Nephron (organoid): Measurements from ENCODE around the gene INTS7.
"Not testable (repeated sequence)": the region's sequence is repeated elsewhere in the genome, so short reads cannot be mapped to it uniquely, and the experiment has no call there.

Experiments
- H3K27ac Mint-ChIP-seq, 3 experiments: 2 replicates each; pipeline ENCODE4 v1.8.0; 2020; ENCODE audit warnings: mixed read lengths in 3 of 3, mild to moderate bottlenecking in 2 of 3, moderate library complexity in 1 of 3
- H3K27me3 Mint-ChIP-seq: 2 replicates; pipeline ENCODE4 v1.8.0; 2021; ENCODE audit warnings: low read depth, mild to moderate bottlenecking, moderate library complexity, mixed read lengths
- H3K36me3 Mint-ChIP-seq: 2 replicates; pipeline ENCODE4 v1.8.0; 2020; ENCODE audit warnings: low read depth, mixed read lengths
- H3K4me1 Mint-ChIP-seq: 2 replicates; pipeline ENCODE4 v1.8.0; 2020; ENCODE audit warnings: mixed read lengths
- H3K4me3 Mint-ChIP-seq, 3 experiments: 2 replicates each; pipeline ENCODE4 v1.8.0; 2020; ENCODE audit warnings: mild to moderate bottlenecking in 3 of 3, mixed read lengths in 3 of 3, moderate library complexity in 2 of 3
- H3K9me3 Mint-ChIP-seq: 2 replicates; pipeline ENCODE4 v1.8.0; 2020; ENCODE audit warnings: mixed read lengths
- TF ChIP-seq, protein P1 (sequence below), 3 experiments: fragments of 200-600 bp; sonication (generic); IDR thresholded peaks; one replicate each; pipeline ENCODE4 v1.5.0; 2021; ENCODE audit warnings: antibody characterized with exemption in 3 of 3; ENCODE audit not compliant: unreplicated experiment in 3 of 3

The INTS7 gene

GRCh38 chr1:211921579-211922095 lies 113.7 kb downstream of the INTS7 start:
- Mint-ChIP-seq H3K4me1 (peaks cover 23% of the 10 kb centered on the region), H3K27me3 (peaks cover 4% of the 10 kb centered on the region), H3K36me3 (no peaks in the 10 kb centered on the region), H3K9me3 (no peaks in the 10 kb centered on the region), H3K4me3 (no peak overlapping the region), H3K27ac (no peak overlapping the region)
- TF ChIP-seq, protein P1, sequence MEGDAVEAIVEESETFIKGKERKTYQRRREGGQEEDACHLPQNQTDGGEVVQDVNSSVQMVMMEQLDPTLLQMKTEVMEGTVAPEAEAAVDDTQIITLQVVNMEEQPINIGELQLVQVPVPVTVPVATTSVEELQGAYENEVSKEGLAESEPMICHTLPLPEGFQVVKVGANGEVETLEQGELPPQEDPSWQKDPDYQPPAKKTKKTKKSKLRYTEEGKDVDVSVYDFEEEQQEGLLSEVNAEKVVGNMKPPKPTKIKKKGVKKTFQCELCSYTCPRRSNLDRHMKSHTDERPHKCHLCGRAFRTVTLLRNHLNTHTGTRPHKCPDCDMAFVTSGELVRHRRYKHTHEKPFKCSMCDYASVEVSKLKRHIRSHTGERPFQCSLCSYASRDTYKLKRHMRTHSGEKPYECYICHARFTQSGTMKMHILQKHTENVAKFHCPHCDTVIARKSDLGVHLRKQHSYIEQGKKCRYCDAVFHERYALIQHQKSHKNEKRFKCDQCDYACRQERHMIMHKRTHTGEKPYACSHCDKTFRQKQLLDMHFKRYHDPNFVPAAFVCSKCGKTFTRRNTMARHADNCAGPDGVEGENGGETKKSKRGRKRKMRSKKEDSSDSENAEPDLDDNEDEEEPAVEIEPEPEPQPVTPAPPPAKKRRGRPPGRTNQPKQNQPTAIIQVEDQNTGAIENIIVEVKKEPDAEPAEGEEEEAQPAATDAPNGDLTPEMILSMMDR (IDR thresholded peaks at IDR 0.05; ENCODE audit: unreplicated experiment in 3 of 3): no peak

- Mint-ChIP-seq H3K4me1 (peaks cover 23% of the 10 kb centered on the region), H3K27ac (peak overlapping the region in 1 of 3 experiments; percentile 54), H3K27me3 (peaks cover 4% of the 10 kb centered on the region), H3K4me3 (no peak overlapping the region), H3K36me3 (no peaks in the 10 kb centered on the region), H3K9me3 (no peaks in the 10 kb centered on the region)
- TF ChIP-seq, protein P1 (IDR thresholded peaks at IDR 0.05; ENCODE audit: unreplicated experiment in 3 of 3): no peak
Observed at GRCh38 chr1:211920602-211921226, 114.6 kb downstream of the INTS7 start.

GRCh38 chr1:211920141-211920572 lies 115.2 kb downstream of the INTS7 start:
- Mint-ChIP-seq H3K27ac (peak overlapping the region; percentile 26 to 54 (median 43)), H3K4me3 (no peak overlapping the region), H3K36me3 (no peaks in the 10 kb centered on the region), H3K27me3 (peaks cover 4% of the 10 kb centered on the region), H3K4me1 (peaks cover 22% of the 10 kb centered on the region), H3K9me3 (no peaks in the 10 kb centered on the region)
- TF ChIP-seq, protein P1 (IDR thresholded peaks at IDR 0.05; ENCODE audit: unreplicated experiment in 3 of 3): no peak

GRCh38 chr1:211918843-211919414 lies 116.4 kb downstream of the INTS7 start:
- no peaks in the 10 kb centered on the region for H3K36me3 Mint-ChIP-seq
- peaks cover 4% of the 10 kb centered on the region for H3K27me3 Mint-ChIP-seq
- no peaks in the 10 kb centered on the region for H3K9me3 Mint-ChIP-seq
- no peak overlapping the region for H3K27ac Mint-ChIP-seq
- TF ChIP-seq, protein P1 (IDR thresholded peaks at IDR 0.05; ENCODE audit: unreplicated experiment in 3 of 3): no peak
- H3K4me1 Mint-ChIP-seq: peaks cover 19% of the 10 kb centered on the region
- no peak overlapping the region for H3K4me3 Mint-ChIP-seq

GRCh38 chr1:211916458-211916857 lies 118.9 kb downstream of the INTS7 start:
- not testable (repeated sequence) for H3K9me3 Mint-ChIP-seq, H3K4me3 Mint-ChIP-seq, H3K27ac Mint-ChIP-seq, H3K27me3 Mint-ChIP-seq, H3K36me3 Mint-ChIP-seq
- peaks cover 25% of the 10 kb centered on the region for H3K4me1 Mint-ChIP-seq

- H3K4me3 Mint-ChIP-seq: no peak overlapping the region
- no peaks in the 10 kb centered on the region for H3K36me3 Mint-ChIP-seq
- peaks cover 7% of the 10 kb centered on the region for H3K27me3 Mint-ChIP-seq
- H3K27ac Mint-ChIP-seq: no peak overlapping the region
- TF ChIP-seq, protein P1 (IDR thresholded peaks at IDR 0.05; ENCODE audit: unreplicated experiment in 3 of 3): no peak
- peaks cover 25% of the 10 kb centered on the region for H3K4me1 Mint-ChIP-seq
- no peaks in the 10 kb centered on the region for H3K9me3 Mint-ChIP-seq
Observed at GRCh38 chr1:211915924-211916323, 119.4 kb downstream of the INTS7 start.
